ENCODE data around the gene HINT2.

The HINT2 gene

GRCh38 chr9:35793461-35793860 lies 21.4 kb downstream of the HINT2 start:
- peak overlapping the region; percentile 46 for H3K4me3 ChIP-seq (ENCODE audit: low read depth, low read length)
- in situ Hi-C loops (cut with HindIII; ENCODE audit: low sequenced_read_pairs): no loop called here
- TF ChIP-seq CTCF (IDR thresholded peaks at IDR 0.05; ENCODE audit: low read depth, low read length, missing control alignments): no peak
- DNase-seq (ENCODE audit: low read depth): no peak

DNA sequence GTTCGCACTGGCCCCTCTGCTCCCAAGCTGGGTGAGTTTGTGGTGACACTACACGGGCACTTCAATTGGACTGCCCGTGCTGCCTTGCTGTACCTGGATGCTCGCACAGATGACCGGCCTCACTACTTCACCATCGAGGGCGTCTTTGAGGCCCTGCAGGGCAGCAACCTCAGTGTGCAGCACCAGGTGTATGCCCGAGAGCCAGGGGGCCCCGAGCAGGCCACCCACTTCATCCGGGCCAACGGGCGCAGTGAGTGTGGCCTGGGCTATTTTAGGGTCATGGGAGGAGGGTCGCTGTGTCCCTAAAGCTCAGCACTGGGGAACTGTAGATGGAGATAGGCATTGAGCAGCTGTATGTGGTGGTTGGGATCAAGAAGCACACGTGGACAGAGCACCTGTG lies 22.0 kb downstream of the HINT2 start:
- in situ Hi-C loops (cut with HindIII; ENCODE audit: low sequenced_read_pairs): no loop called here
- no peak for TF ChIP-seq CTCF (IDR thresholded peaks at IDR 0.05; ENCODE audit: low read depth, low read length, missing control alignments)
- H3K4me3 ChIP-seq (ENCODE audit: low read depth, low read length): peak overlapping the region; percentile 46
- DNase-seq (ENCODE audit: low read depth): no peak

- peak overlapping the region; percentile 46 for H3K4me3 ChIP-seq (ENCODE audit: low read depth, low read length)
- DNase-seq (ENCODE audit: low read depth): no peak
- TF ChIP-seq CTCF (IDR thresholded peaks at IDR 0.05; ENCODE audit: low read depth, low read length, missing control alignments): no peak
- in situ Hi-C loops (cut with HindIII; ENCODE audit: low sequenced_read_pairs): no loop called here
These were observed 22.6 kb downstream of the HINT2 start for GRCh38 chr9:35792024-35792813.

- TF ChIP-seq CTCF (IDR thresholded peaks at IDR 0.05; ENCODE audit: low read depth, low read length, missing control alignments): no peak
- in situ Hi-C loops (cut with HindIII; ENCODE audit: low sequenced_read_pairs): no loop called here
- H3K4me3 ChIP-seq (ENCODE audit: low read depth, low read length): peak within 1 kb of the TSS; percentile 46
- DNase-seq (ENCODE audit: low read depth): no peak
These were observed 23.4 kb downstream of the HINT2 start, which contains the start of gene NPR2 for GRCh38 chr9:35791297-35791921. Gene NPR2, plus strand, starts transcription at chr9:35791591. Its CDS starts 818 bp downstream, at chr9:35792409.

- peak overlapping the region; percentile 46 for H3K4me3 ChIP-seq (ENCODE audit: low read depth, low read length)
- in situ Hi-C loops (cut with HindIII; ENCODE audit: low sequenced_read_pairs): no loop called here
- TF ChIP-seq CTCF (IDR thresholded peaks at IDR 0.05; ENCODE audit: low read depth, low read length, missing control alignments): peak; percentile 83
- DNase-seq (ENCODE audit: low read depth): peak; percentile 73
These were observed 24.2 kb downstream of the HINT2 start for GRCh38 chr9:35790385-35791296.

- in situ Hi-C loops (cut with HindIII; ENCODE audit: low sequenced_read_pairs): no loop called here
- DNase-seq (ENCODE audit: low read depth): no peak
- no peak for TF ChIP-seq CTCF (IDR thresholded peaks at IDR 0.05; ENCODE audit: low read depth, low read length, missing control alignments)
- H3K4me3 ChIP-seq (ENCODE audit: low read depth, low read length): no peak overlapping the region
These were observed 24.8 kb downstream of the HINT2 start for GRCh38 chr9:35790025-35790384.

Data from astrocyte of the cerebellum (primary cell).